ENCODE results near the gene MCCD1.

GRCh38 chr6:31531771-31532643, 3.2 kb downstream of the MCCD1 start:
- TF ChIP-seq POLR2A (IDR thresholded peaks at IDR 0.05) (no peak), POLR2AphosphoS5 (IDR thresholded peaks at IDR 0.05) (no peak)
